Central memory CD8-positive, alpha-beta T cell (primary cell): Measurements from ENCODE around the gene ZNF428.
"Not testable (repeated sequence)": the region's sequence is repeated elsewhere in the genome, so short reads cannot be mapped to it uniquely, and the experiment has no call there.

Experiments
- ATAC-seq: fragments of 150-1000 bp; cut with Tn5 transposase; replicated peaks from 2 replicates; pipeline ENCODE4 v1.10.0; 2022; ENCODE audit warnings: mild to moderate bottlenecking, moderate FRiP score, moderate number of reproducible peaks; ENCODE audit not compliant: poor library complexity, severe bottlenecking; ENCODE audit errors: extremely low read depth
- DNase-seq, 2 donors: peaks; one replicate each; pipeline ENCODE4 v3.0.0; 2021; ENCODE audit warnings: low spot score in 2 of 2
- H3K27ac Mint-ChIP-seq: one replicate; pipeline ENCODE4 v1.8.0; 2022; ENCODE audit warnings: low read depth, mild to moderate bottlenecking, moderate library complexity, mixed read lengths
- H3K27me3 Mint-ChIP-seq: one replicate; pipeline ENCODE4 v1.8.0; 2022; ENCODE audit warnings: mixed read lengths
- H3K36me3 Mint-ChIP-seq: one replicate; pipeline ENCODE4 v1.8.0; 2022; ENCODE audit warnings: mild to moderate bottlenecking, moderate library complexity, mixed read lengths; ENCODE audit not compliant: insufficient read depth
- H3K4me1 Mint-ChIP-seq: one replicate; pipeline ENCODE4 v1.8.0; 2022; ENCODE audit warnings: mixed read lengths
- H3K4me3 Mint-ChIP-seq: one replicate; pipeline ENCODE4 v1.8.0; 2022; ENCODE audit warnings: mild to moderate bottlenecking, moderate library complexity, mixed read lengths
- H3K9me3 Mint-ChIP-seq: one replicate; pipeline ENCODE4 v1.8.0; 2022; ENCODE audit warnings: mixed read lengths

ZNF428 gene

GRCh38 chr19:43636121-43636683, 16.8 kb upstream of the ZNF428 start:
- Mint-ChIP-seq H3K27me3 (peaks cover 74% of the 10 kb centered on the region), H3K4me3 (no peak overlapping the region), H3K36me3 (peaks cover 3% of the 10 kb centered on the region), H3K9me3 (no peaks in the 10 kb centered on the region), H3K27ac (no peak overlapping the region), H3K4me1 (peaks cover 13% of the 10 kb centered on the region)
- DNase-seq (no peak), ATAC-seq (no peak)

DNA sequence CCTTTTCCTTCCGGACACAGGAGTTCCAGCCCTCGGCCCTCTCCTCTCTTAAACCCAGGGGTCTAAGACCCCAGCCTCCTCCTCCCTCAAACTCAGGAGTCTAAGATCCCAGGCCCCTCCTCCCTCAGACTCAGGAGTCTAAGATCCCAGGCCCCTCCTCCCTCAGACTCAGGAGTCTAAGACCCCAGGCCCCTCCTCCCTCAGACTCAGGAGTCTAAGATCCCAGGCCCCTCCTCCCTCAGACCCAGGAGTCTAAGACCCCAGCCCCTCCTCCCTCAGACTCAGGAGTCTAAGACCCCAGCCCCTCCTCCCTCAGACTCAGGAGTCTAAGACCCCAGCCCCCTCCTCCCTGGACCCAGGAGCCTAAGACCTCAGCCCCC, 16.1 kb upstream of the ZNF428 start:
- not testable (repeated sequence) for H3K9me3 Mint-ChIP-seq, H3K27ac Mint-ChIP-seq, H3K4me3 Mint-ChIP-seq, H3K36me3 Mint-ChIP-seq, DNase-seq, ATAC-seq
- peaks cover 67% of the 10 kb centered on the region for H3K27me3 Mint-ChIP-seq
- peaks cover 11% of the 10 kb centered on the region for H3K4me1 Mint-ChIP-seq

DNA sequence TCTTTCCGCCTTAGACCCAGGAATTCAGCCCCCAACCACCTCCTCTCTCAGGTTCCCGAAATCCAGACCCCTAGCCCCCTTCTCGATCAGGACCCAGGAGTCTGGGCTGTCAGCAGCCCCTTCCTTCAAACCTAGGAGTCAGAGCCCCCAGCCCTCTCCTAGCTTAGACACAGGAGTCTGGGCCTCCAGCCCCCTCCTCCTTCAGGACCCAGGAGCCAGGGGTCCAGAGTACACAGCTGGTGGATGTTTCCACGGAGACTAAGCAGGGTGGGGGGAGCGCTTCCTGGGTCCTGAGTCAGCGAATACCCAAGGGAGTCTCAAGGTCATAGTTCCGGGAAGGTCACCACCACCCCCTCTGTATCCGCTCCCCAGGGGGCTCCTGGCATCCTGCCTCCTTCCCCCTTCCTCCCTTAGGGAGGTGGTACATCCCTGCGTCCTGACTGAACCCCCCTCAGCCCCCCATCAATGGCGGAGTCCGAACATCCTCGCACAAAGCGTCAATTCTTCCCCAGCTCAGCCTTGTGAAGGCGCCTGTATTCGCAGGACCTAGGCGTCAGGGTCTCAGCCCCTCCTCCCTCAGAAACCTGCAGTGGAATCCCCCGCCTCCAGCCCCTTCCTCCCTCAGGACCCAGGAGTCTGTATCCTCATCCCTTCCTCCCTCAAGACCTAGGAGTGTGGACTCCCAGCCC, 15.6 kb upstream of the ZNF428 start:
- no peak for DNase-seq
- H3K27me3 Mint-ChIP-seq, result peaks cover 63% of the 10 kb centered on the region
- H3K9me3 Mint-ChIP-seq, result no peaks in the 10 kb centered on the region
- H3K27ac Mint-ChIP-seq, result no peak overlapping the region
- peaks cover 9% of the 10 kb centered on the region for H3K4me1 Mint-ChIP-seq
- no peak overlapping the region for H3K4me3 Mint-ChIP-seq
- ATAC-seq, result no peak
- H3K36me3 Mint-ChIP-seq, result peaks cover 3% of the 10 kb centered on the region

DNA sequence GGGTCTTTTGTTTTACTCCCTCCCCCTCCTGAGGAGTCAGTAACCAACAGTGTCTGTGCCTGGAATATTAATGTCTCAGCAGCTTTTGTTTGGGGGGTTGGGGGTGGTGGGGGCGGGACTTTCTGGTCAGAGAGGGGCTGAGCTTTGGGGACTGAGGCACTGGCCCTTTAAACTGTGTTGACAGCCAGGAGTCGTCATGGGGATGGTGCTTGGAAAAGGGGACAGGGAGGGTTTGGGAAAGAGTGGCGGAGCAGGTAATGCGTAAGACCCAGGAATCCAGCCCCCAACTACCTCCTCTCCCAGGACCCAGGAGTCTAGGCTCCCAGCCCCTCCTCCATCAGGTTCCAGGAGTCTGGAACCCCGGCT, 15.1 kb upstream of the ZNF428 start:
- Mint-ChIP-seq H3K4me3 (no peak overlapping the region), H3K9me3 (no peaks in the 10 kb centered on the region), H3K36me3 (peaks cover 3% of the 10 kb centered on the region), H3K4me1 (peaks cover 9% of the 10 kb centered on the region), H3K27ac (no peak overlapping the region), H3K27me3 (peaks cover 62% of the 10 kb centered on the region)
- ATAC-seq, result no peak
- DNase-seq, result no peak

DNA sequence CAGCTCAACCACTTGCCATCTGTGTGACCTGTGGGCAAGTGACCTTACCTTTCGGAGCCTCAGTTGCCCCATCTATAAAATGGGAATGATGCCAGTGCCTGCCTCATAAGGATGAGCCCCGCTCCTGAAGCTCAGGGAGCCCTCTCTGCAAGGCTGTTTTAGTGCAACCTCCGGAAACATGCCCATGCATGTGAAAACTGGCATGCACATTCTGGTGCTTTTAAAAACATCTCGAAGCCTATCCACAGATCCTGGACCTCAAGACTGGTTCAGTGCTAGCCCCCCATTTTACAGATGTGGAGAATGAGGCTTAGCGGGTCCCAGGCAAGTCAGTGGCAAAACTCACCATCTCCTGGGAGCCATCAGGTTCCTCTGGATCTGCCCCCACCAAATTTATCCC, 14.6 kb upstream of the ZNF428 start:
- H3K27me3 Mint-ChIP-seq, result peaks cover 58% of the 10 kb centered on the region
- peaks cover under 1% of the 10 kb centered on the region for H3K36me3 Mint-ChIP-seq
- no peak overlapping the region for H3K27ac Mint-ChIP-seq
- H3K9me3 Mint-ChIP-seq, result no peaks in the 10 kb centered on the region
- DNase-seq (no peak), ATAC-seq (no peak)
- H3K4me1 Mint-ChIP-seq, result peaks cover 6% of the 10 kb centered on the region
- no peak overlapping the region for H3K4me3 Mint-ChIP-seq

DNA sequence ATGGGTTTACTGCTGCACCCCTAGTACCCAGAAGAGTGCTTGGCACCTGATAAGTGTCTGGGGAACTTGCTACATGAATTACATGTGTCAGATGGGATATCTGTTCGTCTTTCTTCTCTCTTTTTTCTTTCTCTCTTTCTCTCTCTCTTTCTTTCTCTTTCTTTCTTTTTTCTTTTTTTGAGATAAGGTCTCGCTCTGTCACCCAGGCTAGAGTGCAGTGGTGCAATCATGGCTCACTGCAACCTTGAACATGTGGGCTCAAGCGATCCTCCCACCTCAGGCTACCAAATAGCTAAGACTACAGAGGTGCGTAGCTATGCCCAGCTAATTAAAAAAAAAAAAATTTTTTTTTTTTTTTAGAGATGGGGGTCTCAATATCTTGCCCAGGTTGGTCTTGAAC, 14.1 kb upstream of the ZNF428 start:
- H3K4me1 Mint-ChIP-seq, result peaks cover under 1% of the 10 kb centered on the region
- ATAC-seq (no peak), DNase-seq (no peak)
- no peaks in the 10 kb centered on the region for H3K36me3 Mint-ChIP-seq
- H3K9me3 Mint-ChIP-seq, result no peaks in the 10 kb centered on the region
- H3K27me3 Mint-ChIP-seq, result peaks cover 52% of the 10 kb centered on the region
- no peak overlapping the region for H3K4me3 Mint-ChIP-seq
- no peak overlapping the region for H3K27ac Mint-ChIP-seq

DNA sequence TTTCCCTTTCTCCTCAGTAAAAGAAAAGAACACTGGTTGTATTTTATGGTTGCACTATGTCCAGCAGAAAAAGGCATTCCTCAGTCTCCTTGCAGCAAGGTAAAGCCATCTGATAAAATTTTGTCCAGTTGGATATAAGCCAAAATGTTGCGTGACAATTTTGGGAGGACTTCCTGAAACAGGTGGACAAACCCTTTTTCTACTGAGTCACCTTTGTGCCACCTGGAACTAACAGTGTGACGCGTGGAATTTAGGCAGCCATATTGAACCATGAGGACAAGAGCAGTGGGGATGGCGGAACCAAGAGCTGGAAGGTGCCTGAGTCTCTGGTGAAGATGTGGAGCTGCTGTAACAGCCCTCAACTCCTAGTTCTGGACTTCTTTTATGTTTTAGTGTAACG, 12.1 kb upstream of the ZNF428 start:
- no peak overlapping the region for H3K27ac Mint-ChIP-seq
- ATAC-seq, result no peak
- no peak overlapping the region for H3K4me3 Mint-ChIP-seq
- peaks cover 49% of the 10 kb centered on the region for H3K27me3 Mint-ChIP-seq
- peaks cover 1% of the 10 kb centered on the region for H3K36me3 Mint-ChIP-seq
- H3K4me1 Mint-ChIP-seq, result peaks cover 5% of the 10 kb centered on the region
- no peaks in the 10 kb centered on the region for H3K9me3 Mint-ChIP-seq
- no peak for DNase-seq

- no peak for DNase-seq
- H3K4me3 Mint-ChIP-seq, result no peak overlapping the region
- H3K27ac Mint-ChIP-seq, result no peak overlapping the region
- peaks cover 33% of the 10 kb centered on the region for H3K27me3 Mint-ChIP-seq
- H3K4me1 Mint-ChIP-seq, result peaks cover 16% of the 10 kb centered on the region
- H3K36me3 Mint-ChIP-seq, result peaks cover 3% of the 10 kb centered on the region
- H3K9me3 Mint-ChIP-seq, result no peaks in the 10 kb centered on the region
- ATAC-seq, result no peak
Measured at GRCh38 chr19:43628646-43629326, 9.4 kb upstream of the ZNF428 start.

DNA sequence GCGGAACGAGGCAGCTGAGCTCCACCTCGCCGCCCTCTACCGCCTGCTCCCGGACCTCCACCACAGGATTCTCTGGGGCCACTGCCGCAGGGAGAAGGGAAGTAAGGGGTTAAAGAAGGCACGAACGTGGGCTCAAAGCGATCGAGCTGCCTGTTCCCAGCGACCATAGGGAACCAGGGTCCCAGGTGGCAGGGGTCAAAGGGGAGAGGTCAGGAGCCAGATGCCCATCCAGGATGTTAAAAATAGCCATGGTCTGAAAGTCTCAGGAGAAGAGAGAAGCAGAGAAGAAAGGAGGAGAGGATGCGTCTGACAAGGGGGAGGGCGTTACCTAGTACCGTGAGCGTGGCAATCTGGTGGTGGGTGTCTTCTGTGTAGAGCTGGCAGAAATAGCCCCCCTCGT, 7.4 kb upstream of the ZNF428 start:
- no peaks in the 10 kb centered on the region for H3K9me3 Mint-ChIP-seq
- H3K4me1 Mint-ChIP-seq, result peaks cover 17% of the 10 kb centered on the region
- no peak overlapping the region for H3K27ac Mint-ChIP-seq
- peaks cover 18% of the 10 kb centered on the region for H3K27me3 Mint-ChIP-seq
- ATAC-seq, result no peak
- no peak for DNase-seq
- H3K4me3 Mint-ChIP-seq, result no peak overlapping the region
- H3K36me3 Mint-ChIP-seq, result peaks cover 3% of the 10 kb centered on the region

DNA sequence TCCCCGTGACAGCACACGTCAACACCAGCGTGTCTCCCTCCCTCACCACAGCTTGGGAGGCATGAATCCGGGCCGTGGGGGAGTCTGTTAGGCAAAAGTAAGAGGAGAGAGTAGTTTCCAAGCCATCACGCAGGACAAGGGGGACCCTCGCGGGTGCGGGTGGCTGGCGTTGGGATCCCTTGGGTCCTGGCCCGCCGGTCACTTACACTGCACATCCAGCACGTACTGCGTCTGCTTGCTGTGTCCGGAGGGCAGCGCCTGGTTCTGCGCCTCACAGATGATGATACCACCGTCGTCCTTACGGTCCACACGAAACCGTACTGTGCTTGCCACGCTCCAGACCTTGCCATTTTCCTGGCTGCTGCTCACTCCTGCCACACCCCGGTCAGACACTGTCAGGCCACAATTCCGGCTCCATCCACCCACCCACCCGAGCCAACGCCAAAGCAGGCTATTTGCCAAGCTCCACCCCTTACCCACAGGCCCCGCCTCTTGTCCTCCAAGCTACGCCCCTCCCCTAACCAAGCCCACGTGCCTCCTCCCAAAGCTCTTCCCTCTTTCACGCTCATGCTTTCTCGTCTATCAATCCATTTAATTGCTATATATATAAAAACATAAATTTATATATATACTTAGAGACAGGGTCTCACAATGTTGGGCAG, 6.6 kb upstream of the ZNF428 start:
- no peak for DNase-seq
- H3K4me3 Mint-ChIP-seq, result no peak overlapping the region
- peaks cover 3% of the 10 kb centered on the region for H3K36me3 Mint-ChIP-seq
- H3K27ac Mint-ChIP-seq, result no peak overlapping the region
- peaks cover 18% of the 10 kb centered on the region for H3K27me3 Mint-ChIP-seq
- ATAC-seq, result no peak
- H3K9me3 Mint-ChIP-seq, result no peaks in the 10 kb centered on the region
- H3K4me1 Mint-ChIP-seq, result peaks cover 17% of the 10 kb centered on the region

GRCh38 chr19:43624933-43625332, 5.5 kb upstream of the ZNF428 start:
- H3K27me3 Mint-ChIP-seq, result peaks cover 18% of the 10 kb centered on the region
- DNase-seq, result peak; percentile 74 to 81
- peaks cover 3% of the 10 kb centered on the region for H3K36me3 Mint-ChIP-seq
- ATAC-seq, result peak; percentile 82
- H3K27ac Mint-ChIP-seq, result no peak overlapping the region
- peaks cover 21% of the 10 kb centered on the region for H3K4me1 Mint-ChIP-seq
- H3K4me3 Mint-ChIP-seq, result no peak overlapping the region
- H3K9me3 Mint-ChIP-seq, result no peaks in the 10 kb centered on the region

- Mint-ChIP-seq H3K27ac (peak overlapping the region; percentile 17), H3K36me3 (peaks cover 10% of the 10 kb centered on the region), H3K4me1 (peaks cover 27% of the 10 kb centered on the region), H3K9me3 (no peaks in the 10 kb centered on the region), H3K4me3 (no peak overlapping the region), H3K27me3 (peaks cover 18% of the 10 kb centered on the region)
- ATAC-seq (no peak), DNase-seq (no peak)
Measured at GRCh38 chr19:43623889-43624670, 4.7 kb upstream of the ZNF428 start.
